Measurements from ENCODE around the gene TNFAIP8L1.

- TF ChIP-seq CTCF (IDR thresholded peaks at IDR 0.05) (no peak), POLR2A (IDR thresholded peaks at IDR 0.05) (no peak), EP300 (IDR thresholded peaks at IDR 0.05) (no peak)
These were observed 46.9 kb upstream of the TNFAIP8L1 start for GRCh38 chr19:4592445-4592844.

Data from tibial nerve (tissue), 4 donors.